Kidney (tissue), 14 donors: ENCODE data around the gene AUP1. TPM values are rescaled to one million over a fixed set of nuclear protein-coding genes. Genes with fewer than 3 reads are reported as not detected.

ENCODE experiments used
- DNase-seq, 5 donors: peaks; one replicate each; pipeline ENCODE4 v3.0.0-alpha.2; 2013 to 2020
- FAIRE-seq: peaks from 2 replicates; lab custom pipeline; 2012; peaks lifted over from hg19 to GRCh38; lab: Jason Lieb, UNC
- H3K27ac ChIP-seq, 2 donors: one replicate each; pipeline ENCODE4 v1.7.0; 2013; ENCODE audit warnings: low read depth in 2 of 2, low read length in 2 of 2, inconsistent platforms in 1 of 2
- H3K27me3 ChIP-seq: one replicate; pipeline ENCODE4 v1.7.1; 2013; ENCODE audit warnings: low read length, inconsistent platforms; ENCODE audit not compliant: control insufficient read depth, insufficient read depth
- H3K36me3 ChIP-seq, 3 donors: one replicate each; pipeline versions ENCODE4 v1.7.0 to v1.7.1; 2013; ENCODE audit warnings: low read length in 3 of 3, control low read depth in 1 of 3, inconsistent platforms in 1 of 3; ENCODE audit not compliant: insufficient read depth in 3 of 3, control insufficient read depth in 2 of 3
- H3K4me1 ChIP-seq, 3 donors: one replicate each; pipeline versions ENCODE4 v1.7.0 to v1.7.1; 2013; ENCODE audit warnings: low read length in 3 of 3, inconsistent platforms in 1 of 3, low read depth in 1 of 3; ENCODE audit not compliant: control insufficient read depth in 2 of 3, insufficient read depth in 2 of 3
- H3K4me3 ChIP-seq, 3 donors: one replicate each; pipeline versions ENCODE4 v1.7.0 to v1.8.1; 2013; ENCODE audit warnings: low read length in 3 of 3, control low read depth in 1 of 3, inconsistent platforms in 1 of 3
- H3K9ac ChIP-seq, 3 donors: one replicate each; pipeline versions ENCODE4 v1.7.0 to v1.7.1; 2013; ENCODE audit warnings: low read length in 3 of 3, control low read depth in 1 of 3, inconsistent platforms in 1 of 3
- H3K9me3 ChIP-seq, 3 donors: one replicate each; pipeline versions ENCODE4 v1.7.0 to v1.7.1; 2013; ENCODE audit warnings: low read length in 3 of 3, control low read depth in 1 of 3, inconsistent platforms in 1 of 3; ENCODE audit not compliant: control insufficient read depth in 2 of 3, insufficient read depth in 1 of 3
- intact Hi-C: fragments of 100-400 bp; cut with DNase I; formaldehyde crosslinking; loops from one replicate; pipeline ENCODE4 v1.11.1; 2022
- polyA plus RNA-seq: library from polyadenylated mRNA; stranded (reverse); fragments of 350-450 nt; fragmentation: Illumina TruSeq; extraction: RNeasy Lipid Tissue Mini Kit (QIAGEN cat#74804); gene quantifications from one replicate; pipeline ENCODE4 v1.2.3, GENCODE V29; 2014; ENCODE audit warnings: low read depth, low replicate concordance; ENCODE audit not compliant: insufficient read depth
- total RNA-seq: library from RNA; stranded (reverse); fragmentation: NEBNext Ultra II Directional; extraction: Animal tissue kit (Norgen Biotek cat#: 25700); gene quantifications from one replicate; pipeline ENCODE4 v1.2.1, GENCODE V29; 2021
- TF ChIP-seq, protein P1 (sequence below): IDR thresholded peaks from 3 replicates; pipeline ENCODE4 v1.5.1; 2012; ENCODE audit warnings: mild to moderate bottlenecking, moderate library complexity, borderline replicate concordance; ENCODE audit not compliant: insufficient read depth; ENCODE audit errors: extremely low read depth
- donor health status: control.
- donor health status: control.
- donor health status: control.
- donor health status: control.
- donor health status: control.
- donor health status: DM: yes; HTN: yes; CAD: no.
- donor health status: Normal renal cell carcinoma (clear cell type).

AUP1 gene
- total and polyA plus RNA-seq, 2 donors from 2014 or later = 91.0 to 130 TPM

- no peak overlapping the region for H3K4me3 ChIP-seq
- H3K4me1 ChIP-seq = peaks cover 0 to 3% (median 0%) of the 10 kb centered on the region in 3 donors
- DNase-seq = no peak
- intact Hi-C loops = no loop called here
- H3K9me3 ChIP-seq = no peaks in the 10 kb centered on the region
- no peak overlapping the region for H3K27ac ChIP-seq
- TF ChIP-seq, protein P1, sequence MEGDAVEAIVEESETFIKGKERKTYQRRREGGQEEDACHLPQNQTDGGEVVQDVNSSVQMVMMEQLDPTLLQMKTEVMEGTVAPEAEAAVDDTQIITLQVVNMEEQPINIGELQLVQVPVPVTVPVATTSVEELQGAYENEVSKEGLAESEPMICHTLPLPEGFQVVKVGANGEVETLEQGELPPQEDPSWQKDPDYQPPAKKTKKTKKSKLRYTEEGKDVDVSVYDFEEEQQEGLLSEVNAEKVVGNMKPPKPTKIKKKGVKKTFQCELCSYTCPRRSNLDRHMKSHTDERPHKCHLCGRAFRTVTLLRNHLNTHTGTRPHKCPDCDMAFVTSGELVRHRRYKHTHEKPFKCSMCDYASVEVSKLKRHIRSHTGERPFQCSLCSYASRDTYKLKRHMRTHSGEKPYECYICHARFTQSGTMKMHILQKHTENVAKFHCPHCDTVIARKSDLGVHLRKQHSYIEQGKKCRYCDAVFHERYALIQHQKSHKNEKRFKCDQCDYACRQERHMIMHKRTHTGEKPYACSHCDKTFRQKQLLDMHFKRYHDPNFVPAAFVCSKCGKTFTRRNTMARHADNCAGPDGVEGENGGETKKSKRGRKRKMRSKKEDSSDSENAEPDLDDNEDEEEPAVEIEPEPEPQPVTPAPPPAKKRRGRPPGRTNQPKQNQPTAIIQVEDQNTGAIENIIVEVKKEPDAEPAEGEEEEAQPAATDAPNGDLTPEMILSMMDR = no peak
- H3K9ac ChIP-seq = no peak overlapping the region
- no peaks in the 10 kb centered on the region for H3K36me3 ChIP-seq
- FAIRE-seq = no peak
- no peaks in the 10 kb centered on the region for H3K27me3 ChIP-seq
Observed at GRCh38 chr2:74556159-74556558, 26.7 kb upstream of the AUP1 start.

DNA sequence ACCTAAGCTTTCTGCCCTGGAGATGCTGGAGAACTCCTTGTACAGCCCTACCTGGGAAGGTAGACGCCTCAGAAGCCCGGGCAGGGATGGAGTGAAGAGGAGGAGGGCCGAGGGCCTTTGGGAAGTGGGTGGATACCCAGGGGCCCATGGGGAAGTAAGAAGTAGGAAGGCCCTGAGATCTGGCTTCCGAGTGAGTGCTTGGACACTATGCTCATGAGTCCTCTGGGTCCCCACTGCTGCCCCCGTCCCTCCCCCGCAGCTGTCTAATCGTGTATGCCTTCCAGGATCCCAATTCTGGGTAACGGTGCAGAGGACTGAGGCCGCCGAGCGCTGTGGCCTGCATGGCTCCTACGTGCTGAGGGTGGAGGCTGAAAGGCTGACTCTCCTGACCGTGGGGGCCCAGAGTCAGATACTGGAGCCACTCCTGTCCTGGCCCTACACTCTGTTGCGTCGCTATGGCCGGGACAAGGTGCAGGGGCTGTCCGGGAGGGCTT, 26.2 kb upstream of the AUP1 start:
- Histone ChIP-seq H3K9me3 (no peaks in the 10 kb centered on the region), H3K4me1 (peaks cover 0 to 3% (median 0%) of the 10 kb centered on the region in 3 donors), H3K4me3 (peak overlapping the region in 1 of 3 donors; percentile 84), H3K27me3 (no peaks in the 10 kb centered on the region), H3K9ac (no peak overlapping the region), H3K36me3 (no peaks in the 10 kb centered on the region), H3K27ac (no peak overlapping the region)
- intact Hi-C loops = no loop called here
- DNase-seq (peak in 2 of 5 donors; percentile 8 to 52), FAIRE-seq (no peak)
- TF ChIP-seq, protein P1 = no peak

DNA sequence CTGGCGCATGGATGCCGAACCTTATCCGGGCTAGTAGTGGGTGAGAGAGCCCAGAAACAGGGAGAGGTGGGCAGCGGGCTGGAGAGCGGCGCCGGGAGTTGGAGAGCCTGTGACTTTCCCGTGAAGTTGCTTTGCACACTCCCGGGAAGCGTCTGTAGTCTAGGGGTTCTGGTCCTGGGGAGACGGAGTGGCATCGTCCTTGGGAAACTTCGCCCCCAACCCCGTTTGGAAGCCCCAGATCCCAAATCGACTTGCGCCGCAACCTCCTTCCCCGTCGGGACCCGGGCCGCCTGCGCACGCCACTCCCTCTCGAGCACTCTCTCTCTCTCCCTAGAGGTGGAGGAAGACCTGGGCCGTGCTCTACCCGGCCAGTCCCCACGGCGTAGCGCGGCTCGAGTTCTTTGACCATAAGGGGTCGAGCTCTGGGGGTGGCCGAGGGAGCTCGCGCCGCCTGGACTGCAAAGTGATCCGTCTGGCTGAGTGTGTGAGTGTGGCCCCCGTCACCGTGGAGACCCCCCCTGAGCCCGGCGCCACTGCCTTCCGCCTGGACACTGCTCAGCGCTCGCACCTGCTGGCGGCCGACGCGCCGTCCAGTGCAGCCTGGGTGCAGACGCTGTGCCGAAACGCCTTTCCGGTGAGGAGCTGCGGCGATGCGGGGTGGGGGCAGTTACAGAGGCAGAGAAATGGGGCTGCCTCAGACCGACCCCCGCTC, 25.5 kb upstream of the AUP1 start:
- H3K27me3 ChIP-seq = no peaks in the 10 kb centered on the region
- TF ChIP-seq, protein P1 = no peak
- no peaks in the 10 kb centered on the region for H3K36me3 ChIP-seq
- H3K27ac ChIP-seq = peak overlapping the region in 1 of 2 donors; percentile 51
- no peaks in the 10 kb centered on the region for H3K9me3 ChIP-seq
- DNase-seq = peak in 4 of 5 donors; percentile 67 to 85 (median 76)
- H3K4me3 ChIP-seq = peak overlapping the region; percentile 78 to 84 (median 80)
- peak overlapping the region; percentile 29 to 73 (median 63) for H3K9ac ChIP-seq
- peaks cover 0 to 3% (median 0%) of the 10 kb centered on the region in 3 donors for H3K4me1 ChIP-seq
- intact Hi-C loops = no loop called here
- FAIRE-seq = no peak
